Mononuclear cell (primary cell): ENCODE results near the gene ITGB2. TPM values are rescaled to one million over a fixed set of nuclear protein-coding genes. Genes with fewer than 3 reads are reported as not detected.

Experiments
- H3K27me3 ChIP-seq: 2 replicates; pipeline ENCODE4 v1.6.0; 2011; ENCODE audit warnings: low read length, control low read depth; ENCODE audit not compliant: insufficient read depth
- H3K4me1 ChIP-seq: 2 replicates; pipeline ENCODE4 v1.5.1; 2011; ENCODE audit warnings: mild to moderate bottlenecking, low read length, control low read depth; ENCODE audit not compliant: insufficient read depth
- H3K4me3 ChIP-seq: 2 replicates; pipeline ENCODE4 v1.5.1; 2011; ENCODE audit warnings: mild to moderate bottlenecking, low read length, moderate library complexity
- H3K9me3 ChIP-seq: 2 replicates; pipeline ENCODE4 v1.5.1; 2011; ENCODE audit warnings: low read depth, mild to moderate bottlenecking, control low read depth, low read length
- total RNA-seq: library from RNA; depleted of rRNA; stranded (reverse); fragments of >200 nt; gene quantifications from one replicate; pipeline ENCODE4 v1.2.3, GENCODE V29; 2012

Gene ITGB2
- total RNA-seq, 1 donor: 761 TPM

- H3K9me3 ChIP-seq: no peaks in the 10 kb centered on the region
- H3K4me1 ChIP-seq: peaks cover 55% of the 10 kb centered on the region
- H3K27me3 ChIP-seq: no peaks in the 10 kb centered on the region
- H3K4me3 ChIP-seq: no peak overlapping the region
Measured at GRCh38 chr21:44903689-44904088, 17.0 kb downstream of the ITGB2 start.

GRCh38 chr21:44903050-44903685, 17.5 kb downstream of the ITGB2 start:
- H3K9me3 ChIP-seq: no peaks in the 10 kb centered on the region
- no peaks in the 10 kb centered on the region for H3K27me3 ChIP-seq
- H3K4me1 ChIP-seq: peaks cover 52% of the 10 kb centered on the region
- H3K4me3 ChIP-seq: no peak overlapping the region

GRCh38 chr21:44902268-44903049, 18.2 kb downstream of the ITGB2 start:
- no peak overlapping the region for H3K4me3 ChIP-seq
- no peaks in the 10 kb centered on the region for H3K27me3 ChIP-seq
- no peaks in the 10 kb centered on the region for H3K9me3 ChIP-seq
- peaks cover 52% of the 10 kb centered on the region for H3K4me1 ChIP-seq

- H3K27me3 ChIP-seq: no peaks in the 10 kb centered on the region
- no peaks in the 10 kb centered on the region for H3K9me3 ChIP-seq
- H3K4me1 ChIP-seq: peaks cover 47% of the 10 kb centered on the region
- no peak overlapping the region for H3K4me3 ChIP-seq
Measured at GRCh38 chr21:44901391-44902074, 19.2 kb downstream of the ITGB2 start.

- Histone ChIP-seq H3K4me1 (peaks cover 41% of the 10 kb centered on the region), H3K9me3 (no peaks in the 10 kb centered on the region), H3K4me3 (no peak overlapping the region)
Measured at GRCh38 chr21:44900559-44901251, 20.0 kb downstream of the ITGB2 start.

GRCh38 chr21:44899768-44900558, 20.7 kb downstream of the ITGB2 start:
- H3K4me3 ChIP-seq: no peak overlapping the region
- H3K9me3 ChIP-seq: no peaks in the 10 kb centered on the region
- no peaks in the 10 kb centered on the region for H3K27me3 ChIP-seq
- H3K4me1 ChIP-seq: peaks cover 33% of the 10 kb centered on the region

More at GRCh38 chr21:44900559-44901251, 20.0 kb downstream of the ITGB2 start:
- no peaks in the 10 kb centered on the region for H3K27me3 ChIP-seq

- peaks cover 25% of the 10 kb centered on the region for H3K4me1 ChIP-seq
- H3K27me3 ChIP-seq: no peaks in the 10 kb centered on the region
- no peaks in the 10 kb centered on the region for H3K9me3 ChIP-seq
- no peak overlapping the region for H3K4me3 ChIP-seq
Measured at GRCh38 chr21:44898851-44899767, 21.6 kb downstream of the ITGB2 start.

- Histone ChIP-seq H3K27me3 (no peaks in the 10 kb centered on the region), H3K9me3 (no peaks in the 10 kb centered on the region), H3K4me1 (peaks cover 16% of the 10 kb centered on the region), H3K4me3 (no peak overlapping the region)
Measured at GRCh38 chr21:44898011-44898488, 22.6 kb downstream of the ITGB2 start.

GRCh38 chr21:44897326-44898010, 23.2 kb downstream of the ITGB2 start:
- peaks cover 20% of the 10 kb centered on the region for H3K4me1 ChIP-seq
- no peak overlapping the region for H3K4me3 ChIP-seq
- no peaks in the 10 kb centered on the region for H3K27me3 ChIP-seq
- no peaks in the 10 kb centered on the region for H3K9me3 ChIP-seq

GRCh38 chr21:44896561-44897286, 24.0 kb downstream of the ITGB2 start:
- H3K4me1 ChIP-seq: peaks cover 23% of the 10 kb centered on the region
- H3K9me3 ChIP-seq: no peaks in the 10 kb centered on the region
- H3K4me3 ChIP-seq: no peak overlapping the region
- no peaks in the 10 kb centered on the region for H3K27me3 ChIP-seq

GRCh38 chr21:44895859-44896258, 24.8 kb downstream of the ITGB2 start:
- Histone ChIP-seq H3K9me3 (no peaks in the 10 kb centered on the region), H3K4me1 (peaks cover 23% of the 10 kb centered on the region), H3K27me3 (no peaks in the 10 kb centered on the region), H3K4me3 (no peak overlapping the region)

- Histone ChIP-seq H3K4me3 (no peak overlapping the region), H3K9me3 (no peaks in the 10 kb centered on the region), H3K4me1 (peaks cover 23% of the 10 kb centered on the region), H3K27me3 (no peaks in the 10 kb centered on the region)
Measured at GRCh38 chr21:44894687-44895302, 25.9 kb downstream of the ITGB2 start.
